WTC11 (cell line): ENCODE data around the gene EIF5B. TPM values are rescaled to one million over a fixed set of nuclear protein-coding genes. Genes with fewer than 3 reads are reported as not detected.

ENCODE experiments used
- ATAC-seq: fragments of 200-7000 bp; cut with Tn5 transposase; 2 replicates; pipeline ENCODE4 v1.10.0; 2021; ENCODE audit warnings: mild to moderate bottlenecking, moderate library complexity
- CTCF ChIA-PET: fragments of 300-600 bp; sonication (Branson Sonifier 250); formaldehyde crosslinking; loops from one replicate; lab custom pipeline; 2021; ENCODE audit warnings: antibody characterized with exemption; lab: Charles Lee
- POLR2A ChIA-PET: fragments of 350-600 bp; sonication (Branson Sonifier 250); formaldehyde crosslinking; loops from one replicate; lab custom pipeline; 2021; ENCODE audit warnings: antibody characterized with exemption; lab: Charles Lee
- DNase-seq: peaks from one replicate; pipeline ENCODE4 v3.0.0; 2021; ENCODE audit warnings: low spot score
- H3K27ac Mint-ChIP-seq: 2 replicates; pipeline ENCODE4 v1.8.0; 2021; ENCODE audit warnings: mixed read lengths
- H3K27me3 Mint-ChIP-seq: 2 replicates; pipeline ENCODE4 v1.8.0; 2021; ENCODE audit warnings: low read depth, mild to moderate bottlenecking, moderate library complexity, mixed read lengths
- H3K36me3 Mint-ChIP-seq: 2 replicates; pipeline ENCODE4 v1.8.0; 2021; ENCODE audit warnings: mixed read lengths
- H3K4me1 Mint-ChIP-seq: 2 replicates; pipeline ENCODE4 v1.8.0; 2022; ENCODE audit warnings: mixed read lengths
- H3K4me3 Mint-ChIP-seq: 2 replicates; pipeline ENCODE4 v1.8.0; 2021; ENCODE audit warnings: mild to moderate bottlenecking, moderate library complexity, mixed read lengths
- H3K9me3 Mint-ChIP-seq: 2 replicates; pipeline ENCODE4 v1.8.0; 2021; ENCODE audit warnings: mixed read lengths
- ATF1 ChIP-seq: sonication (generic); formaldehyde crosslinking; IDR thresholded peaks from 2 replicates; pipeline ENCODE4 v1.8.1; 2023; ENCODE audit warnings: mild to moderate bottlenecking, moderate library complexity, missing genetic modification reagents
- ATF2 ChIP-seq: sonication (generic); formaldehyde crosslinking; IDR thresholded peaks from 2 replicates; pipeline ENCODE4 v1.8.1; 2022; ENCODE audit warnings: low read depth, missing genetic modification reagents, borderline replicate concordance
- ATF3 ChIP-seq: sonication (generic); formaldehyde crosslinking; conservative IDR thresholded peaks from 2 replicates; pipeline ENCODE4 v1.8.1; 2022; ENCODE audit warnings: mild to moderate bottlenecking, missing genetic modification reagents
- ELF4 ChIP-seq: sonication (generic); formaldehyde crosslinking; IDR thresholded peaks from 2 replicates; pipeline ENCODE4 v1.8.1; 2022; ENCODE audit warnings: low read depth, mild to moderate bottlenecking, moderate library complexity, missing genetic modification reagents
- ERG ChIP-seq: fragments of 250-450 bp; sonication (Bioruptor Pico); IDR thresholded peaks from 2 replicates; pipeline ENCODE4 v1.8.0; 2021; ENCODE audit warnings: mild to moderate bottlenecking
- GTF2I ChIP-seq: fragments of 250-450 bp; sonication (Bioruptor Pico); conservative IDR thresholded peaks from 2 replicates; pipeline ENCODE4 v1.4.0; 2021; ENCODE audit warnings: mild to moderate bottlenecking
- NR1H2 ChIP-seq: sonication (generic); formaldehyde crosslinking; IDR thresholded peaks from 2 replicates; pipeline ENCODE4 v1.9.0; 2021; ENCODE audit warnings: mild to moderate bottlenecking, moderate library complexity, missing genetic modification reagents
- NR2C2 ChIP-seq: sonication (generic); formaldehyde crosslinking; IDR thresholded peaks from 2 replicates; pipeline ENCODE4 v1.8.0; 2022; ENCODE audit warnings: mild to moderate bottlenecking, missing genetic modification reagents
- RELA ChIP-seq: sonication (generic); formaldehyde crosslinking; IDR thresholded peaks from 2 replicates; pipeline ENCODE4 v1.8.1; 2022; ENCODE audit warnings: missing genetic modification reagents, mild to moderate bottlenecking, borderline replicate concordance
- RORB ChIP-seq: fragments of 250-450 bp; sonication (Bioruptor Pico); IDR thresholded peaks from 2 replicates; pipeline ENCODE4 v1.9.0; 2021; ENCODE audit warnings: mild to moderate bottlenecking
- SP1 ChIP-seq: sonication (generic); formaldehyde crosslinking; conservative IDR thresholded peaks from 2 replicates; pipeline ENCODE4 v1.8.1; 2022; ENCODE audit warnings: missing genetic modification reagents
- ZNF138 ChIP-seq: sonication (generic); formaldehyde crosslinking; conservative IDR thresholded peaks from 2 replicates; pipeline ENCODE4 v1.8.1; 2022; ENCODE audit warnings: mild to moderate bottlenecking, moderate library complexity, missing genetic modification reagents
- ZNF423 ChIP-seq: fragments of 250-450 bp; sonication (Bioruptor Pico); IDR thresholded peaks from 2 replicates; pipeline ENCODE4 v2.1.2; 2022; ENCODE audit warnings: mild to moderate bottlenecking, moderate library complexity
- ZNF512 ChIP-seq: sonication (generic); formaldehyde crosslinking; IDR thresholded peaks from 2 replicates; pipeline ENCODE4 v1.8.1; 2022; ENCODE audit warnings: missing genetic modification reagents, borderline replicate concordance
- ZSCAN18 ChIP-seq: fragments of 250-450 bp; sonication (Bioruptor Pico); IDR thresholded peaks from 2 replicates; pipeline ENCODE4 v2.1.2; 2022; ENCODE audit warnings: mild to moderate bottlenecking, moderate library complexity
- total RNA-seq: library from RNA; stranded (reverse); gene quantifications from 3 replicates; pipeline ENCODE4 v1.2.3, GENCODE V29; 2021
- TF ChIP-seq, protein P1 (sequence below): sonication (generic); formaldehyde crosslinking; IDR thresholded peaks from 2 replicates; pipeline ENCODE4 v1.8.1; 2023; ENCODE audit warnings: mild to moderate bottlenecking, missing genetic modification reagents, moderate library complexity
- TF ChIP-seq, protein P2 (sequence below): sonication (generic); formaldehyde crosslinking; IDR thresholded peaks from 2 replicates; pipeline ENCODE4 v1.8.1; 2023; ENCODE audit warnings: mild to moderate bottlenecking, missing genetic modification reagents, moderate library complexity
- TF ChIP-seq, protein P3 (sequence below): sonication (generic); formaldehyde crosslinking; IDR thresholded peaks from 2 replicates; pipeline ENCODE4 v1.8.1; 2023; ENCODE audit warnings: mild to moderate bottlenecking, missing genetic modification reagents
- TF ChIP-seq, protein P4 (sequence below): sonication (generic); formaldehyde crosslinking; IDR thresholded peaks from 2 replicates; pipeline ENCODE4 v1.8.0; 2022; ENCODE audit warnings: mild to moderate bottlenecking, missing genetic modification reagents
- TF ChIP-seq, protein P5 (sequence below): sonication (generic); formaldehyde crosslinking; IDR thresholded peaks from 2 replicates; pipeline ENCODE4 v1.8.1; 2023; ENCODE audit warnings: mild to moderate bottlenecking, missing genetic modification reagents, borderline replicate concordance

Gene EIF5B
- total RNA-seq, 1 experiment from 2014 or later, result 68.8 TPM

GRCh38 chr2:99424371-99424770, 87.2 kb downstream of the EIF5B start (continued):
- TF ChIP-seq, protein P1, sequence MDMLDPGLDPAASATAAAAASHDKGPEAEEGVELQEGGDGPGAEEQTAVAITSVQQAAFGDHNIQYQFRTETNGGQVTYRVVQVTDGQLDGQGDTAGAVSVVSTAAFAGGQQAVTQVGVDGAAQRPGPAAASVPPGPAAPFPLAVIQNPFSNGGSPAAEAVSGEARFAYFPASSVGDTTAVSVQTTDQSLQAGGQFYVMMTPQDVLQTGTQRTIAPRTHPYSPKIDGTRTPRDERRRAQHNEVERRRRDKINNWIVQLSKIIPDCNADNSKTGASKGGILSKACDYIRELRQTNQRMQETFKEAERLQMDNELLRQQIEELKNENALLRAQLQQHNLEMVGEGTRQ (CRISPR knock-in tag), result no peak
- TF ChIP-seq ZSCAN18 (CRISPR knock-in tag) (no peak), RELA (CRISPR knock-in tag) (no peak), ZNF512 (no peak), ZNF138 (CRISPR knock-in tag) (no peak), ELF4 (CRISPR knock-in tag) (no peak)

GRCh38 chr2:99425022-99425421, 87.8 kb downstream of the EIF5B start:
- DNase-seq, result no peak
- CTCF ChIA-PET, result no interaction called here
- ATAC-seq, result no peak
- Mint-ChIP-seq H3K4me3 (no peak overlapping the region), H3K9me3 (no peaks in the 10 kb centered on the region), H3K36me3 (peaks cover 51% of the 10 kb centered on the region), H3K27me3 (no peaks in the 10 kb centered on the region)
- POLR2A ChIA-PET, result no interaction called here
- TF ChIP-seq RORB (CRISPR knock-in tag), result no peak
- TF ChIP-seq SP1, result no peak
- no peak for TF ChIP-seq ZNF423 (CRISPR knock-in tag)
- TF ChIP-seq ERG (CRISPR knock-in tag), result no peak
- no peak for TF ChIP-seq ATF1 (CRISPR knock-in tag)
- TF ChIP-seq NR2C2 (CRISPR knock-in tag), result no peak
- TF ChIP-seq, protein P2, sequence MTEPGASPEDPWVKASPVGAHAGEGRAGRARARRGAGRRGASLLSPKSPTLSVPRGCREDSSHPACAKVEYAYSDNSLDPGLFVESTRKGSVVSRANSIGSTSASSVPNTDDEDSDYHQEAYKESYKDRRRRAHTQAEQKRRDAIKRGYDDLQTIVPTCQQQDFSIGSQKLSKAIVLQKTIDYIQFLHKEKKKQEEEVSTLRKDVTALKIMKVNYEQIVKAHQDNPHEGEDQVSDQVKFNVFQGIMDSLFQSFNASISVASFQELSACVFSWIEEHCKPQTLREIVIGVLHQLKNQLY (CRISPR knock-in tag), result no peak
- TF ChIP-seq, protein P3, sequence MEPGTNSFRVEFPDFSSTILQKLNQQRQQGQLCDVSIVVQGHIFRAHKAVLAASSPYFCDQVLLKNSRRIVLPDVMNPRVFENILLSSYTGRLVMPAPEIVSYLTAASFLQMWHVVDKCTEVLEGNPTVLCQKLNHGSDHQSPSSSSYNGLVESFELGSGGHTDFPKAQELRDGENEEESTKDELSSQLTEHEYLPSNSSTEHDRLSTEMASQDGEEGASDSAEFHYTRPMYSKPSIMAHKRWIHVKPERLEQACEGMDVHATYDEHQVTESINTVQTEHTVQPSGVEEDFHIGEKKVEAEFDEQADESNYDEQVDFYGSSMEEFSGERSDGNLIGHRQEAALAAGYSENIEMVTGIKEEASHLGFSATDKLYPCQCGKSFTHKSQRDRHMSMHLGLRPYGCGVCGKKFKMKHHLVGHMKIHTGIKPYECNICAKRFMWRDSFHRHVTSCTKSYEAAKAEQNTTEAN (CRISPR knock-in tag), result no peak
- no peak for TF ChIP-seq ATF2 (CRISPR knock-in tag)
- TF ChIP-seq, protein P1 (CRISPR knock-in tag), result no peak
- TF ChIP-seq ATF3 (CRISPR knock-in tag), result no peak
- TF ChIP-seq, protein P4, sequence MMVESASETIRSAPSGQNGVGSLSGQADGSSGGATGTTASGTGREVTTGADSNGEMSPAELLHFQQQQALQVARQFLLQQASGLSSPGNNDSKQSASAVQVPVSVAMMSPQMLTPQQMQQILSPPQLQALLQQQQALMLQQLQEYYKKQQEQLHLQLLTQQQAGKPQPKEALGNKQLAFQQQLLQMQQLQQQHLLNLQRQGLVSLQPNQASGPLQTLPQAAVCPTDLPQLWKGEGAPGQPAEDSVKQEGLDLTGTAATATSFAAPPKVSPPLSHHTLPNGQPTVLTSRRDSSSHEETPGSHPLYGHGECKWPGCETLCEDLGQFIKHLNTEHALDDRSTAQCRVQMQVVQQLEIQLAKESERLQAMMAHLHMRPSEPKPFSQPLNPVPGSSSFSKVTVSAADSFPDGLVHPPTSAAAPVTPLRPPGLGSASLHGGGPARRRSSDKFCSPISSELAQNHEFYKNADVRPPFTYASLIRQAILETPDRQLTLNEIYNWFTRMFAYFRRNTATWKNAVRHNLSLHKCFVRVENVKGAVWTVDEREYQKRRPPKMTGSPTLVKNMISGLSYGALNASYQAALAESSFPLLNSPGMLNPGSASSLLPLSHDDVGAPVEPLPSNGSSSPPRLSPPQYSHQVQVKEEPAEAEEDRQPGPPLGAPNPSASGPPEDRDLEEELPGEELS (CRISPR knock-in tag), result no peak
- no peak for TF ChIP-seq NR1H2 (CRISPR knock-in tag)
- TF ChIP-seq, protein P5, sequence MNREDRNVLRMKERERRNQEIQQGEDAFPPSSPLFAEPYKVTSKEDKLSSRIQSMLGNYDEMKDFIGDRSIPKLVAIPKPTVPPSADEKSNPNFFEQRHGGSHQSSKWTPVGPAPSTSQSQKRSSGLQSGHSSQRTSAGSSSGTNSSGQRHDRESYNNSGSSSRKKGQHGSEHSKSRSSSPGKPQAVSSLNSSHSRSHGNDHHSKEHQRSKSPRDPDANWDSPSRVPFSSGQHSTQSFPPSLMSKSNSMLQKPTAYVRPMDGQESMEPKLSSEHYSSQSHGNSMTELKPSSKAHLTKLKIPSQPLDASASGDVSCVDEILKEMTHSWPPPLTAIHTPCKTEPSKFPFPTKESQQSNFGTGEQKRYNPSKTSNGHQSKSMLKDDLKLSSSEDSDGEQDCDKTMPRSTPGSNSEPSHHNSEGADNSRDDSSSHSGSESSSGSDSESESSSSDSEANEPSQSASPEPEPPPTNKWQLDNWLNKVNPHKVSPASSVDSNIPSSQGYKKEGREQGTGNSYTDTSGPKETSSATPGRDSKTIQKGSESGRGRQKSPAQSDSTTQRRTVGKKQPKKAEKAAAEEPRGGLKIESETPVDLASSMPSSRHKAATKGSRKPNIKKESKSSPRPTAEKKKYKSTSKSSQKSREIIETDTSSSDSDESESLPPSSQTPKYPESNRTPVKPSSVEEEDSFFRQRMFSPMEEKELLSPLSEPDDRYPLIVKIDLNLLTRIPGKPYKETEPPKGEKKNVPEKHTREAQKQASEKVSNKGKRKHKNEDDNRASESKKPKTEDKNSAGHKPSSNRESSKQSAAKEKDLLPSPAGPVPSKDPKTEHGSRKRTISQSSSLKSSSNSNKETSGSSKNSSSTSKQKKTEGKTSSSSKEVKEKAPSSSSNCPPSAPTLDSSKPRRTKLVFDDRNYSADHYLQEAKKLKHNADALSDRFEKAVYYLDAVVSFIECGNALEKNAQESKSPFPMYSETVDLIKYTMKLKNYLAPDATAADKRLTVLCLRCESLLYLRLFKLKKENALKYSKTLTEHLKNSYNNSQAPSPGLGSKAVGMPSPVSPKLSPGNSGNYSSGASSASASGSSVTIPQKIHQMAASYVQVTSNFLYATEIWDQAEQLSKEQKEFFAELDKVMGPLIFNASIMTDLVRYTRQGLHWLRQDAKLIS, result no peak
- TF ChIP-seq GTF2I (CRISPR knock-in tag), result no peak
- TF ChIP-seq, all 79 proteins: peak for 0
- Mint-ChIP-seq H3K4me1 (no peaks in the 10 kb centered on the region), H3K27ac (no peak overlapping the region)
